Stimulated activated CD8-positive, alpha-beta memory T cell treated with anti-CD3 and anti-CD28 coated beads, Interleukin-15, amount 100 ng/mL, for 24 hours (primary cell): ENCODE measurements around the gene HMCN1.
"Not testable (repeated sequence)": the region's sequence is repeated elsewhere in the genome, so short reads cannot be mapped to it uniquely, and the experiment has no call there.

Experiments
- DNase-seq: peaks from one replicate; pipeline ENCODE4 v3.0.0-alpha.2; 2020; ENCODE audit warnings: low read depth

HMCN1 gene

DNA sequence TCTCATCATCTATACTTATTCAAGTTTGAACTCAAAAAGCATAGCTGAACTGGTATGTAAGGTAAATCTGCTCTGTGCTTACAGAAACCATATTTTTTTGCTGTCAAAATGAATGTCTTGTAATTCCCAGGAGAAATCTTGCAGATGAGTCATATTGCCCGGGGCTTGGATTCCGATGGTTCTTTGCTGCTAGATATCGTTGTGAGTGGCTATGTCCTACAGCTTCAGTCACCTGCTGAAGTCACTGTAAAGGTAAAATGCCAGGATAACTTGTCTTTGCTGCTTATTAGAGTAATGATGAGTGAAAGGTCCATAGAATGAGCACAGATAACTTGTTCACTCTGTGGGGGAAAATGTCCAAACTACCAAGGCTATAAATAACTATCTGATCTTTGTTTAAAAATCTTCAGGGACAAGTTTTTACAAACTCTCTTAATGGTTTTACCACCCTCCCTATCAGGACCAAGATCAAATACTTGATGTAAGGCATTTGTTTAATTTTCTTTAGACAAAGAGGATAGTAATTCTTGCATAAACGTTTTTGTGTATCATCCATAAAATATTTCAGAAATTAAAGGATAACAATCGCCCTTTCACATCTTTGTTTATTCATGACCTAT lies 418.5 kb downstream of the HMCN1 start:
- no peak for DNase-seq

DNA sequence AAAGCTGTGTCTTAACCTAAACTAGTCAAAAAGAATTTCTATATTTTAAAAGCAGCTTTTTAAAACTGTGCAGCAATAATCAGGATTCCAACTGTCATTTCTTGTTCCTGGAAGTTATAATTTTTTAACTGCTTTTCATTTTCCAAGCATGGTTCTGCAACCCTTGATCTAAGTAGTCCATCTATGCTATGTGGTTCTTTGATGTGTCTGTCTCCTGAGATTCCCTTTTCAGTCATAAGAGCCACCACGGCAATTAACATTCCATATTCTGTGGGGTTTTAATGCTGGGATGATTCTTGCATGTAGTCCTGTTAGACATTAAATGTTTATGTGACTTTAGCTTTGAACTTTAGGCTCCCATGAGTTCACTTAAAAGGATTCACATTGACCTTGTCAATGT lies 420.5 kb downstream of the HMCN1 start:
- no peak for DNase-seq

DNA sequence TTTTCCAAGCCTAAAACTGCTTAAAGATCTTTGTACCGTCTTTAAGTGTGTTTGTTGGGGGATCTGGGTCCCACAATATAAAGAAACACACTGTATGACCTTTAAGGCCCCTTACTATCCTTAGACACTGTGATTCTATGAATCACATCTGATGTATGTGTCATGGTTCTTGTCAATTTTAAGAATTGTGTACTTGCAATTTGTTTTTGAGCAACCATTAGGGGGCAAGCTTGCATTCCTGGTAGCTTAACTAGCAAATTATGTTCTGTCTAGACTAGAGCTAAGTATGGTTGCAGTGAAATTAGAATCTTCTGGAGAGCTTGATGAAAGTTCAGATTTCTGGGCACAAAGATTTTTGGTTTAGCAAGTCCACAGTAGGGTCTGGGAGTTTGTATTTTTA lies 421.4 kb downstream of the HMCN1 start:
- no peak for DNase-seq

DNA sequence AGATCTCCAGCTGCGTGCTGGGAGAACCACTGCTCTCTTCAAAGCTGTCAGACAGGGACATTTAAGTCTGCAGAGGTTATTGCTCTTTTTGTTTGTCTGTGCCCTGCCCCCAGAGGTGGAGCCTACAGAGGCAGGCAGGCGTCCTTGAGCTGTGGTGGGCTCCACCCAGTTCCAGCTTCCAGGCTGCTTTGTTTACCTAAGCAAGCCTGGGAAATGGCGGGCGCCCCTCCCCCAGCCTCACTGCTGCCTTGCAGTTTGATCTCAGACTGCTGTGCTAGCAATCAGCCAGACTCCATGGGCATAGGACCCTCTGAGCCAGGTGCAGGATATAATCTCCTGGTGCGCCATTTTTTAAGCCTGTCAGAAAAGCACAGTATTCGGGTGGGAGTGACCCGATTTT lies 428.7 kb downstream of the HMCN1 start:
- not testable (repeated sequence) for DNase-seq

DNA sequence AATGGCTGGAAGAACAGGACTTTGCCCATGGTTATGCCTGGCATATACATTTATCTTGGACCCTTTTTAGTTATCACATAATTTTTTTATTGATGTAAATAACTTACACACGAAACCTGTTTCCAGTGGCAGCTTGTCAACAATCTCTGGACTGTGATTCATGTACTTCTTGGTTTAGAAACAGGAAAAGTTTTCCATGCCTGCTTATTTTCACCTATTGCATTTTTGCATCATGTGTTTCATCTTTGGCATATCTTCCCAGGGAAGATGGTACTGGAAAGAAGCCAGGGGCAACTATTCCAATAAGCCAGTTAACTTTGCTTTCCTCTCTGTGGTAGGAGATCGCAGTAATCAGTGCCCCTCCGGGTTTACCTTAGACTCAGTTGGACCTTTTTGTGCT lies 430.6 kb downstream of the HMCN1 start:
- no peak for DNase-seq

DNA sequence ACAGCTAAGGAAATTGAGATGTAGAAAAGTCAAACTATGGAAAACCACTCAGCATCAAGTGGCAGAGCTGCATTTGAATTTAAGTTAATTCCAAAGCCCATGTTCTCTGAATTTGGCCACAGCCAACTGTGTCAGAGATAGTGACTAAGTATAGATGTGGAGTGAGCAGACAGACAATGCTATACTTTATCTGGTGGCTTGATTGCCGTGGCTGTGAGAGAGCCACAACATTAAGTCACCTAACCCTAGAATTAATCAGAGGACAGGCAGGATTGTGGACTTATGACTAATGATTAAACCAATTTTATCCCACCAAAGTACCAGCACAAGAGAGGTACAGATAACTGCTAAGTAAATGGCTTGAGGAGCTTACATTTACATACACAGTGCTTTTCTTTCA lies 431.1 kb downstream of the HMCN1 start:
- no peak for DNase-seq

DNA sequence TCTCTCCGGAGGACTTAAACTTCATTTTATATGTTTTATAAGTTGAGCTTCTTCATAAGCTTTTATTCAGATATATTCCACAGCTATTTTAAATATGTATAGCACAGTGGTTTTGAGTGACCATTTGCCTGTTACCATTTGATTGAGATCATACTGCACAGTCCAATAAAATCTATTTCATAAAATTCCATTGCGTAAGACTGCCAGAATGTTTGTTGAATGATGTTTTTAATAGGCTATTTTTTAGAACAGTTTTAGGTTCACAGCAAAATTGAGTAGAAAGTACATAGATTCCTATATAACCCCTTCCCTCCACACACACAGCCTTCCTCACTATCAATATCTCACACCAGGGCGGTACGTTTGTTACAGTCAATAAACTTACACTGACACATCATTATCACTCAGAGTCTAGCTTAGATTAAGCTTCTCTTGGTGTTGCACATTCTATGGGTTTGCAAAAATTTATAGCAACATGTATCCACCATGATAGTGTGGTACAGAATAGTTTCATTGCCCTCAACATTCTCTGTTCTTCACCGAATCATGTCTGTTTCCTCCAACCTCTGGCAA lies 433.0 kb downstream of the HMCN1 start:
- DNase-seq = no peak

DNA sequence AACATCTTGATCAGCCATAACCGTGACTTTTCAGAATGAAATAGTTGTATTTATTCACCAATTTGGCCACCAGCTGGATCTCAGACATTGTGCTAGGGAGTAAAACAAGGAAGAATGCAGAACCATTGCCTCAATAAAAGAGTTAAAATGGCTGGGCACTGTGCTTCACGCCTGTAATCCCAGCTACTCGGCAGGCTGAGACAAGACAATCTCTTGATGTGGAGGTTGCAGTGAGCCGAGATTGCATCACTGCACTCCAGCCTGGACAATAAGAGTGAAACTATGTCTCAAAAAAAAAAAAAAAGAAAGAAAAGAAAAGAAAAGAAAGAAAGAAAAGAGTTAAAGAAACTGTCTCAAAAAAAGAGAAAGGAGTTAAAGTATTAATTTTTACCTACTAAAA lies 441.4 kb downstream of the HMCN1 start:
- no peak for DNase-seq

DNA sequence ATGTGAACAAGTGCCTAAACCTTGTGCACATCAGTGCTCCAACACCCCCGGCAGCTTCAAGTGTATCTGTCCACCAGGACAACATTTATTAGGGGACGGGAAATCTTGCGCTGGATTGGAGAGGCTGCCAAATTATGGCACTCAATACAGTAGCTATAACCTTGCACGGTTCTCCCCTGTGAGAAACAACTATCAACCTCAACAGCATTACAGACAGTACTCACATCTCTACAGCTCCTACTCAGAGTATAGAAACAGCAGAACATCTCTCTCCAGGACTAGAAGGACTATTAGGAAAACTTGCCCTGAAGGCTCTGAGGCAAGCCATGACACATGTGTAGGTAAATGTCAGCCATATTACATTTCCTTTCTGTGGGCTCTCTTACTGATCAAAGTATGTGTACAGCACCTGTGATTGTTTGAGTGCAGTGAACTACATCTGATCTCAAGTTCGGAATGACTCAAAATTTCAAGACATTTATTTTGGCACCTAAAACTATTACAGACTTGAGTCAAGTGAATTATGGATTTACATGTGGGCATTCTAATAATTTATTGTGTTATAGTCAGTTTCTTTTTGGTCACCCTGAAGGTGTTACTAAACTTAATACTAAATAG lies 444.3 kb downstream of the HMCN1 start:
- no peak for DNase-seq

DNA sequence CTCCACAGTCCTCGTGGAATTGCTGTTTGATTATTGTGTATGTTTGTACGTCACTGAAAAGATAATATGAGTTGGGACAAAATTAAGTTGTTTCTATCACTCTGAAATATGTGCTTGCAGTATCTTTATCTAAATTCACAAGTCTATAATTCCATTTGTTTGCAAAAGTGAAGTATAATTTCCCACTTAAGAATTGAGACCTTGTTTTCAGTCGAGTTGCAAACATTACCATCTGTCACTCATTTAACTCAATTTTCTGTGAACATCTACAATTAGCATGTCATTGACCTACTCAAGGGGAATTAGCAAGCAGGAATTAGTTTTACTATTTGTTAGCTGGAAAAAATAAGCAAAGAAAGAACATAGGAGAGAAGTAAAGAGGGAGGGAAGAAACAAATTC lies 445.0 kb downstream of the HMCN1 start:
- DNase-seq = no peak

DNA sequence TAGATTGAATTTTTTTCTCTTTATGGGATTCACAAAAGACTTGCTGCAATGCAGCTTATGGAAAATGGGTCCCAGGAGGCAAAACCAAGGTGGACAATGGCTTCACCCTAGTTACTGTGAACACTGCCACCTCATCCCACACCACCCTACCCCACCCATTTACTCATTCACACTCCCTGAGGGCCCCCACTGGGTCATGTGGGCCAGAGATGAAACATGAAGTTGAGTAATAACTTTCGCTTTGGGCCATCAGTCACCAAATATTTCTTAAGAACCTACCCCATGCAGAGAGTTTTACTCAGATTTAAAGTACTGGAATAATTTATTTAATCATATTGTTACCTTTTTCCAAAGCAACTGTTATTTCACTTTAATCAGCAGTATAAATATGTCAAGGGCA lies 449.0 kb downstream of the HMCN1 start:
- no peak for DNase-seq

DNA sequence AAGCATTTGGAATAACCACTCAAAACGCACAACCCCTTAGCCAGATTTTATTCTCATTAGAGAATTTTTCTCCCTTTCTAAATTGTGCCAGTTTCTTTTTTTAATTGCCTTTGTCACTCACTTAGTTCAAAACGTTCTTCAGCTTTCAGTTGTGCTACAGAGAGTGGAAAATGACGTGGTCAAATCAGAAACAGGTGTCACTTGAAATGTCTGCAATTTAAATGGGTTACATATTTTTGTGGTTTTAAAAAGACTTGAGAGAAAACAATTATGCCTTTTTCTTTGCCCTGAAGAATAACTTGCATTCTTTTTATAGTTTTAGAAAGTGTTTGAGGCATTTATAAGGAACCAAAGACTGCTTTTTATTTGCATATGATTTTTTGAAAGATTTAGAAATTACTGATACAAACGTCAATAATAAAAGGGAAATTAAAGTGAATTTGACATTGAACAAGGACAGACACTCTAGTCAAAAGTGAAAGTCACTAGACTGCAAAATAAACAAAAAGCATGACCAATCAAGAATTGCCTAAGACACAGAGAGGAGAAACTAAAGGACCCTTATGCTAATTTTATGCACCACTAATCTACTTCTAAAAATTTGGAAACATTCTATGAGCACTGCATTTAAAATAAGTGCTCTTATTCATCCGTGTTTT lies 449.9 kb downstream of the HMCN1 start:
- DNase-seq = no peak

DNA sequence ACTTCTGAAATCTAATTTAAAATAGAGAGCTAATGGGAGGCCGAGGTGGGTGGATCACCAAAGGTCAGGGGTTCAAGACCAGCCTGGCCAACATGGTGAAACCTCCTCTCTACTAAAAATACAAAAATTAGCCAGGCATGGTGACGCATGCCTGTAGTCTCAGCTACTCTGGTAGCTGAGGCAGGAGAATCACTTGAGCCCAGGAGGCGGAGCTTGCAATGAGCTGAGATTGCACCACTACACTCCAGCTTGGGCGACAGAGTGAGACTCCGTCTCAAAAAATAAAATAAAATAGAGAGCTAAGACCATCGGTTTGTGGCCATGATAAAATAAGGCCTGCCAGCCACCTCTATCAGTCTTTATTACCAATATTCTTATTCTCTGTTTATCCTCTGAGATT lies 452.1 kb downstream of the HMCN1 start:
- DNase-seq = not testable (repeated sequence)

DNA sequence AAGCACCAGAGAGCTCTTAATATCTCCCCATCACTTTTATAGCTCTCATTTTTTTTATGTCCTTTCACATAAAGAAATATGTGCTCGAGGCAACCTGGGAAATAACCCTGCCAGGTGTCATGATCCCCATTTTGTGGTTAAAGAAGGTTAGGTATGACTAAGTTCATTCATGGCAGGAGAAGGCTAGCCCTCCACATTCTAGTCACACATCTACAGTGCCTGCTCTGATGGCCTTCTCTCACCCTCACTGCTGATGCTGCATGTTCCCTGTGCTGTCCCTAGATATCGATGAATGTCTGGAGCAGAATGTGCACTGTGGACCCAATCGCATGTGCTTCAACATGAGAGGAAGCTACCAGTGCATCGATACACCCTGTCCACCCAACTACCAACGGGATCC lies 453.4 kb downstream of the HMCN1 start:
- no peak for DNase-seq

DNA sequence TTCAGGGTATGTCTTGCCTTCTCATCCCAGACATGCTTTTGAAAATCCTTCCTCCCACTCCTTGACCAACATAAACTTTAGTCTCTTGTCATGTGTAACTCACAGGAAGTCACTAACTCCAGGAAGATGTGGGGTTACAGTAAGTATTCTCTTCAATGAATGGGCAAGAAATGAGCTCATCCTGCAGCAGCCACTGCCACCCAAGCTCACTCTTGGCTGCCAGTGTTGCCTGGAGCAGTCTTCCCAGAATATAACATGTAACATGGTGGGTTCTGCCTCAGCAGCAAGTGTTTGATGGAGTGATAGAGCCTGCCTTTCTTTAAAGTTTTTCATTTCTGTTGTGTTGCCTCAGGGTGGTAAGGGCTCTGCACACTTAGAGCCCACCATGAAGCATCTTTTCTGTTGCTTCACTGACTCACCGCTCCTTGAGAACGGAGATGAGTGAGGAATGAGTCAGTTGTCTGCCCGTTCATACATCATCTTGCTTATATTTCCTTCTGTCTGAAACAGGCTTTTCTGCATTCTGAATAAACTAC lies 453.9 kb downstream of the HMCN1 start:
- DNase-seq = no peak

DNA sequence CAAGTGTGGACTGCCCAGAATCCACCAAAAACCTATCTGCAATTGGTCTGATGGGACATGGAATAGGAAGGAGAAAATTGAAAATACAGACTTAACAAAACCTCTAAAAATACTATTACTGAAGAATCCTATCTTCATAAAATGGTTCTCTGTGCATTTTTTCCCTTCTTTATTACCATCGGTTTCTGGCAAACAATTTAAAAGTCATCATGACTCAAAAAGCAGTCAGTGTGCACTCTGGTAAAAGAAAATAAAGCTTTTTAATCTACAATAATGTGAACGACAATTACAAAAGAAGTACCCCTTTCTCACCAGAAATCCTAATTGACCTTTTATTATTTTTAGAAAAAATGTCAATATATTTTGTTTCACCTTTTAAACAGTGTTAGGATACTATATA lies 454.5 kb downstream of the HMCN1 start:
- no peak for DNase-seq

DNA sequence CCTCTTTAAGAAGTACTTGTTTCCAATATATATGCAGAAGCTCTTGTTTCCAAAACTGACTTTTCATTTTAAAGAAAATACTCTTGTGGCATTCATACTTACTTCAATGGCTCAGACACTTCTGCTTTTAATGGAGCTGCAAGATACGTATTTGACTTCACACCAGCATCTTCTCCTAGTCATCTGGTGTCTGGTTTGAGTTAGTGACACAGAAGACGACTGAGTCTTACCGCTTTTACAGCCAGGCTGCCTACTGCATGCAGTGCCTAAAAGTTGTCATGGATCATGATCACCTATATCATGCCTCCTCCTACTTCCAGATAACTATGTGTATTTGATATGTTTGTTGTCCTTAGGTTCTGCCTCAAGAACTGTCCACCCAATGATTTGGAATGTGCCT lies 455.0 kb downstream of the HMCN1 start:
- DNase-seq = no peak

DNA sequence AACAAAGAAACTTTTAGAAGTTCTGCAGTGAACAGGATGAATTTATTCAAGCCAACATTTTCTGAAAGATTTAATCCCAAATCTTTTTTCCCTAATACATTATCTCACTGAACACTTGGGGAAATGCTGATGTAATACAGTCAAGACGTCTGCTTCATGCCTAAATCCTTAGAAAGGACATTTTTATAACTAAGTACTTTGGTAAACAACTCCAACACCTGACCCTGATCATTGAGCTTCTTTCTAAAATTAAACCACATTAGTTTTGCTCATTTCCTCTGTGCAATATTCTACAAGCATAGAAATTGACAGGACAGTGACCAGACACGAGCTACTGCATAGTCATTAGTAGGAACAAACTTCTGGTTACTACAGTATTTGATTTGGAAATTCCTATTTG lies 457.3 kb downstream of the HMCN1 start:
- no peak for DNase-seq

DNA sequence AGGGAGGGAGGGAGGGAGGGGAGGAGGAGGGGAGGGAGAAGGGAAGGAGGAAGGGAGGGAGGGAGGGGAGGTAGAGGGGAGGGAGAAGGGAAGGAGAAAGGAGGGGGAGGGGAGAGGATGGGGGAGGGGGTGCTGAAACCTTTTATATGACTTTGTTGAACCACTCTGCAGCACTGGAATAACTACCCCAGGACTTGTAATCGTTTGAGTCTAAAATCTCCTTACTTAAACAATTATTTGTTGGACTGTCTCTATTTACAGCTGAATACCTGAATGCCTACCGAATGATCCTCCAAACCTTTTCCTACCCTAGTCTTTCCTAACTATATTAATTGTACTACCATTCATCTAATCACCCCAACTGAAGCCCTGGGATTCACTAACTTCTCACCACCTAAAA lies 459.0 kb downstream of the HMCN1 start:
- no peak for DNase-seq

DNA sequence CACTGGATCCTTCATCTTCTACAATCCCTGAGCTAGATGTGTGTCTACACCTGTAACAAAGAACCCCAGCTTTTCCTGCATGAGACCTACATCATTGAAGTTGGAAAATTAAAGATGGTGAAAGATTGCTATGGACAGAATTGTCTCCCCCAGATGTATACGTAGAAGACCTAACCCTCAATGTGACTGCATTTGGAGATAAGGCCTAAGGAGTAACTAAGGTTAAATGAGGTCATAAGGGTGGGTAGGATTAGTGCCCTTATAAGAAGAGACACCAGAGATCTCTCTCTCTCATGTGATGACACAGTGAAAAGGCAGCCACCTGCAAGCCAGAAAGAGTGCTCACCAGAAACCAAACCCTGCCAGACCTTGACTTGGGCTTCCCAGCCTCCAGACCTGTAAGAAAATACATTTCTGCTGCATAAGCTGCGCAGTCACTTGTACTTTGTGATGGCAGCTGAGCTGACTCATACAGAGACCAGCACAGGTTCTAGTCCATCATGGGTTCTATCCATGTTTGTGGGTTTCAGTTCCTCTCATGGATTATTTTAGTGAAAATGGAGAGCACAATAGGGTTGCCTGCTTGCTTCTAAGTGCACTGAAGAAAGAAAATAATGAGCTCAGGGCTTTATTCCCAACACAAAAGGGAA lies 460.0 kb downstream of the HMCN1 start:
- no peak for DNase-seq

DNA sequence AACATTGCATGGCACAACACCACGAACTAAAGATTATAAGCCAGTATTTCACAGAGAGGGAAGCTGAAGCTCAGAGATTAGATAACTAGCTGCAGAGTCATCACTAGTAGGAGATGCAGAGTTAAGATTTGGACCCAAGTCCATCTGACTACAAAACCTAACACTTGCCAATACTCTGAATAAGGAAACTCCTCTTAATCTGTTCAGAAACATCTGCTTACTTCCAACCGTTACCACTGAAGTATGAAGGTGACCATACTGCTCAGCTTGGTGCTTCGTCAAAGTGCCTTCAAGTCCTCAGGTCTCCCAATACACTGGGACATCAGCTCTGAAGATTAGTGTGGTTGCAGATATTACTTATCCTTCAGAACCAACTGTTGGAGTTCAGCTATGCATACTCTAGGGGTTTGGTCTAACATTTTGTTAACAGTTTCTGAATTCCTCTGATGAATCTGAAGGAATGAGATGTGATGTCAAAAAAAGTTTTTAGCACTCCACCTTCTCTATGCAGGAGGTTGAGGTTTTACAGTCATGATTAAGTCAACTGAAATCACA lies 461.3 kb downstream of the HMCN1 start:
- DNase-seq = no peak

DNA sequence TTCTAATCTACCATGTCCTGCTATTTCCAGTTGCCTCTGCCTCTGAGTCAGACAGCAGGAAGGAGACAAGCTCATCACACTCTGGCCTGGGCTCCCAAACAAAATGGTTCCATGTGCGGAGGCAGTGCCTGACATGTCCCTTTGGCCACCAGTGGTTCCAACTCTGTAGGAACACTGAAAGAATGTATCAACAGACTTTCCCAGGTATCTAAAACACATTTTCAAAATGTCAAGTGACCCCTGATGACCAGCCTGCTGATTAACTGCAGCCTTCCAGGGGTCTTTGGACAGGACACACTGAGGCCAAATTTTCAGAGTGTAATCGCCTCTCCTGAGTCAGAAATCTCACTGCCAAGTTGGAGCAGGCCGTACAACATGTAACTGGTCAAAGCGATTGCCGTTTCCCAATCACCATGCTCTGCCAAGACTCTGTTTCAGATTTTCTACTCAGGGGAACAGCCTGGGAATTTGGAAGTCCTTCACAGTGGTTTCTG lies 468.1 kb downstream of the HMCN1 start:
- no peak for DNase-seq
